Mesendoderm (in vitro differentiated cells): ENCODE results near the gene DOK7.

Experiments used
- DNase-seq: peaks from one replicate; pipeline ENCODE4 v3.0.0; 2013
- H2AK5ac ChIP-seq: 2 replicates; pipeline ENCODE4 v1.6.1; 2013; ENCODE audit warnings: low read length, inconsistent platforms
- H2BK120ac ChIP-seq: 2 replicates; pipeline ENCODE4 v1.6.1; 2013; ENCODE audit warnings: low read depth, mild to moderate bottlenecking, low read length, moderate library complexity, mixed read lengths
- H2BK15ac ChIP-seq: replicated peaks from 2 replicates; pipeline ENCODE4 v1.6.1; 2013; ENCODE audit warnings: low read depth, mild to moderate bottlenecking, moderate library complexity
- H2BK5ac ChIP-seq: 2 replicates; pipeline ENCODE4 v1.6.1; 2013; ENCODE audit warnings: low read length, inconsistent platforms
- H3K18ac ChIP-seq: 2 replicates; pipeline ENCODE4 v1.6.1; 2013; ENCODE audit warnings: mild to moderate bottlenecking, low read length, mixed read lengths
- H3K23ac ChIP-seq: one replicate; pipeline ENCODE4 v1.6.1; 2013; ENCODE audit warnings: low read length
- H3K27ac ChIP-seq: 2 replicates; pipeline ENCODE4 v1.5.1; 2013; ENCODE audit warnings: low read depth, mild to moderate bottlenecking, inconsistent platforms, low read length, moderate library complexity
- H3K27me3 ChIP-seq: 2 replicates; pipeline ENCODE4 v1.6.1; 2013; ENCODE audit warnings: low read length, control low read depth, mild to moderate bottlenecking, inconsistent platforms; ENCODE audit not compliant: insufficient read depth, poor library complexity
- H3K36me3 ChIP-seq: 2 replicates; pipeline ENCODE4 v1.6.1; 2013; ENCODE audit warnings: low read length, inconsistent platforms; ENCODE audit not compliant: control insufficient read depth, insufficient read depth
- H3K4ac ChIP-seq: one replicate; pipeline ENCODE4 v1.6.1; 2013; ENCODE audit warnings: low read depth, mild to moderate bottlenecking, low read length, moderate library complexity
- H3K4me1 ChIP-seq: 2 replicates; pipeline ENCODE4 v1.6.1; 2013; ENCODE audit warnings: low read depth, low read length, inconsistent platforms; ENCODE audit not compliant: control insufficient read depth
- H3K4me2 ChIP-seq: 2 replicates; pipeline ENCODE4 v1.6.1; 2013; ENCODE audit warnings: low read length
- H3K4me3 ChIP-seq: 2 replicates; pipeline ENCODE4 v1.5.1; 2013; ENCODE audit warnings: mild to moderate bottlenecking, low read length
- H3K56ac ChIP-seq: one replicate; pipeline ENCODE4 v1.6.1; 2013; ENCODE audit warnings: low read length
- H3K79me1 ChIP-seq: 2 replicates; pipeline ENCODE4 v1.6.1; 2013; ENCODE audit warnings: low read length, inconsistent platforms
- H3K79me2 ChIP-seq: 2 replicates; pipeline ENCODE4 v1.6.1; 2013; ENCODE audit warnings: mild to moderate bottlenecking, low read length; ENCODE audit not compliant: control insufficient read depth, insufficient read depth
- H3K9ac ChIP-seq: 2 replicates; pipeline ENCODE4 v1.6.1; 2013; ENCODE audit warnings: low read length, inconsistent platforms
- H4K5ac ChIP-seq: one replicate; pipeline ENCODE4 v1.6.1; 2013; ENCODE audit warnings: low read length
- H4K8ac ChIP-seq: one replicate; pipeline ENCODE4 v1.6.1; 2013; ENCODE audit warnings: low read depth, mild to moderate bottlenecking, control low read depth, low read length, moderate library complexity
- WGBS: extraction: QIAGEN DNeasy Blood & Tissue Kit; methylation state at CpG from one replicate; pipeline ENCODE4 v1.1.7; 2013; ENCODE audit warnings: low lambda C conversion rate, missing lambda C conversion rate; ENCODE audit not compliant: insufficient coverage; ENCODE audit errors: extremely low coverage; 5-methylcytosine and 5-hydroxymethylcytosine counted together

DOK7 gene

GRCh38 chr4:3501126-3501824 lies 38.2 kb downstream of the DOK7 start:
- Histone ChIP-seq H3K79me2 (no peaks in the 10 kb centered on the region), H3K4me1 (no peaks in the 10 kb centered on the region), H3K36me3 (no peaks in the 10 kb centered on the region), H2BK120ac (no peak overlapping the region), H3K27me3 (no peaks in the 10 kb centered on the region), H3K79me1 (no peaks in the 10 kb centered on the region), H3K18ac (no peak overlapping the region), H4K8ac (no peak overlapping the region), H3K4me2 (no peak overlapping the region), H3K27ac (no peak overlapping the region), H3K9ac (no peak overlapping the region), H2BK5ac (no peak overlapping the region), H3K4ac (no peak overlapping the region), H3K23ac (no peak overlapping the region), H3K4me3 (no peak overlapping the region), H2AK5ac (no peak overlapping the region), H3K56ac (no peak overlapping the region), H4K5ac (no peak overlapping the region), H2BK15ac (no peak overlapping the region)
- no peak for DNase-seq
- WGBS = no CpG with 5 or more reads among the region's 24 CpGs

- no peak overlapping the region for H2BK120ac ChIP-seq
- H3K56ac ChIP-seq = no peak overlapping the region
- H2BK5ac ChIP-seq = no peak overlapping the region
- no peak overlapping the region for H3K18ac ChIP-seq
- WGBS = no CpG with 5 or more reads among the region's 19 CpGs
- no peaks in the 10 kb centered on the region for H3K79me1 ChIP-seq
- H3K36me3 ChIP-seq = no peaks in the 10 kb centered on the region
- H3K79me2 ChIP-seq = no peaks in the 10 kb centered on the region
- H3K4me1 ChIP-seq = no peaks in the 10 kb centered on the region
- no peak for DNase-seq
- no peak overlapping the region for H3K9ac ChIP-seq
- no peak overlapping the region for H4K5ac ChIP-seq
- no peaks in the 10 kb centered on the region for H3K27me3 ChIP-seq
- no peak overlapping the region for H4K8ac ChIP-seq
- H3K4me3 ChIP-seq = no peak overlapping the region
- H3K27ac ChIP-seq = no peak overlapping the region
- no peak overlapping the region for H2BK15ac ChIP-seq
- H3K4ac ChIP-seq = no peak overlapping the region
- H3K4me2 ChIP-seq = no peak overlapping the region
- H2AK5ac ChIP-seq = no peak overlapping the region
- no peak overlapping the region for H3K23ac ChIP-seq
These were observed 38.8 kb downstream of the DOK7 start for GRCh38 chr4:3501825-3502425.

- Histone ChIP-seq H3K4ac (no peak overlapping the region), H3K18ac (no peak overlapping the region), H3K36me3 (peaks cover under 1% of the 10 kb centered on the region), H3K27ac (no peak overlapping the region), H3K79me2 (no peaks in the 10 kb centered on the region), H3K23ac (no peak overlapping the region), H3K9ac (no peak overlapping the region), H3K27me3 (no peaks in the 10 kb centered on the region), H2BK15ac (no peak overlapping the region), H2BK120ac (no peak overlapping the region), H4K5ac (no peak overlapping the region), H3K4me1 (no peaks in the 10 kb centered on the region), H2BK5ac (no peak overlapping the region), H3K4me3 (no peak overlapping the region), H4K8ac (no peak overlapping the region), H3K79me1 (no peaks in the 10 kb centered on the region), H3K4me2 (no peak overlapping the region), H3K56ac (no peak overlapping the region), H2AK5ac (no peak overlapping the region)
- no peak for DNase-seq
- no CpG with 5 or more reads among the region's 39 CpGs for WGBS
These were observed 40.1 kb downstream of the DOK7 start for GRCh38 chr4:3502941-3503936.

GRCh38 chr4:3505231-3505630 lies 42.1 kb downstream of the DOK7 start:
- Histone ChIP-seq H3K4me3 (no peak overlapping the region), H2BK120ac (no peak overlapping the region), H2BK5ac (no peak overlapping the region), H3K79me2 (no peaks in the 10 kb centered on the region), H4K5ac (no peak overlapping the region), H3K9ac (no peak overlapping the region), H2BK15ac (no peak overlapping the region), H3K36me3 (peaks cover 2% of the 10 kb centered on the region), H3K18ac (no peak overlapping the region), H3K4me1 (no peaks in the 10 kb centered on the region), H3K4ac (no peak overlapping the region), H3K23ac (no peak overlapping the region), H2AK5ac (no peak overlapping the region), H4K8ac (no peak overlapping the region), H3K56ac (no peak overlapping the region), H3K27me3 (no peaks in the 10 kb centered on the region), H3K27ac (no peak overlapping the region), H3K79me1 (peaks cover 1% of the 10 kb centered on the region), H3K4me2 (no peak overlapping the region)
- DNase-seq = no peak
- no CpG with 5 or more reads among the region's 16 CpGs for WGBS

GRCh38 chr4:3508542-3508941 lies 45.4 kb downstream of the DOK7 start:
- Histone ChIP-seq H2AK5ac (no peak overlapping the region), H3K9ac (no peak overlapping the region), H3K79me1 (peaks cover 1% of the 10 kb centered on the region), H2BK5ac (no peak overlapping the region), H3K4ac (no peak overlapping the region), H3K56ac (no peak overlapping the region), H3K4me3 (no peak overlapping the region), H3K36me3 (peaks cover 5% of the 10 kb centered on the region), H4K5ac (no peak overlapping the region), H3K4me1 (no peaks in the 10 kb centered on the region), H3K27ac (no peak overlapping the region), H3K18ac (no peak overlapping the region), H3K79me2 (no peaks in the 10 kb centered on the region), H3K27me3 (no peaks in the 10 kb centered on the region), H4K8ac (no peak overlapping the region), H2BK15ac (no peak overlapping the region), H2BK120ac (no peak overlapping the region), H3K23ac (no peak overlapping the region), H3K4me2 (no peak overlapping the region)
- WGBS = no CpG with 5 or more reads among the region's 10 CpGs
- DNase-seq = no peak
